ENCODE data around the gene AP1M2.
"Not testable (repeated sequence)": the region's sequence is repeated elsewhere in the genome, so short reads cannot be mapped to it uniquely, and the experiment has no call there.

AP1M2 gene

GRCh38 chr19:10565028-10565566, 22.0 kb downstream of the AP1M2 start:
- peak; percentile 43 for DNase-seq (ENCODE audit: low read depth)

DNA sequence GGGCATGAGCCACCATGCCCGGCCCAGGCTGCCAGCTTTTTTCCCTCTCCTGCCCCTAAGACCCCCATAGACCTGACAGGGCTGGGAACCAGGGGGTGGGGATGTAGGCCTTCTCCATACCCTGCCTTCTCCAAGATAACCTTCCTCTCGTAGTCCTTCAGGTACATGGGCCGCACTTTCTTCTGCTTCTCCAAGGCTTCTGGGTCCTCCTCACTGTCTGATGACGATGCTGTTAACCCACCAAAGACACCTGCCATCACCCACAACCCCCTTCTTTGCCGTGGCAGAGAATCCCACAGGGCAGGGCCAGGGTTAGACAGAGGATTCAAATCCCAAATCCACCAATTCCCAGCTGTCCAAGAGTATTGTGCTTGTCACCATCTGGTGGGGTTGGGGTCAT, 24.5 kb downstream of the AP1M2 start:
- DNase-seq (ENCODE audit: low read depth) = no peak

DNA sequence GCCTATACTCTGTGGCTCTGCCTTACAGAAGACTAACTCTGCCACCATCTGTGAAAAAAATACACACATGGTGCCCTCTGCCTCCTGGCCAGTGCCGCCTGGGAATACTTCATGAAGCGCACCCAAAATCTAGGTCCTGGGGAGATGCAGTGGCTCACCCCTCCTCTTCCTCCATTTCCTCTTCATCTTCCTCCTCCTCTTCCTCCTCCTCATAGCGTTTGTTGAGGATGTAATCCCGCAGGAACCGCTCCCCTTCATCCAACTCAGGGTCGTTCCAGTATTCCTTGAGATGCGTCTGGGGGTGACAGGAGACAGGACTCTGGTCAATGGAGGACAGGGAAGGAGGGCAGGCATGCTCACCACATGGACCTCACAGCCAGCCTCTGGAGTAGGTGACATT, 27.0 kb downstream of the AP1M2 start:
- DNase-seq (ENCODE audit: low read depth) = no peak

DNA sequence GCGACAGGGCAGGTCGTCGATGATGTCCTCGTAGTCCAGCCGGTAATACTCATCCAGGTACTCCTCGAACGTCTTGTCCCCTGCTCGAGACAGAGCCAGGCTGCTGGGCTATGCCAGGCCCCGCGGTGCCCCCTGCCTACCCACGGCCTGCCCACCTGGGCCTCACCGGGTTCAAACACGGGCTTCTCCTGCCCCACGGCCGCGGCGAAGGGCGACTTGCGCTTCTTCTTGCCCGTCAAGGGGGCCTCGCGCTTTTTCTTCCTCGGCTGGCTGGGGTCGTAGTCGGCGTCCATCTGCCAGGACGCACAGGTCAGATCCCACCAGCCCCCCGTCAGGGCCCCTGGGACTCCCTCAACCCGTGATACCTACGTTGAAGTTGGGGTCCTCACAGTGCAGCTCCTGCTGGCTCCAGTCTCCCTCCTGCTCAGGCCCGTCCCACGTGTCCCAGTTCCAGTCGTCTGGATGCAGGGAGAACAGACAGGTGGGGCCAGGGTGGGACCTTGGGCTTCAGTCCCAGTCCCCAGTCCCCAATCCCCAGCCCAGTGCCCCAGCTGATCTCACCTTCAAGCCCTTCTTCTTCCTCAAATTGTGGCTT, 29.4 kb downstream of the AP1M2 start:
- DNase-seq (ENCODE audit: low read depth) = no peak

DNA sequence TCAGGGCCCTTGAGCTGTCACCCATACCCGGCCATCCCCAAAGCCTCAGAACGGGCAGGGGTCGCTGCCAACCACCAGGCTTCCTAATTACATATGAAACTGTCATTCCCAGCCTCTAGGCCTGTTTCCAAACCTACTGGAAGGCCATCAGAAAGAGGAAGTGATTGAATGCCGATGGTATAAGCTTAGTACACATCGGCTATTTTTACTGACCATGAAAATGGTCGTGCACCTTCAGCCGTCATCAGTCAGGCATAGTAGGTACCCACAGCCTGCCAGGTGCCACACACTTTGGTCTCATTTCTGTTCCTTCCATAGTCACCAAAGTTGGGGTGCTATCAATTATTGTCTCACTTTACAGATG, 31.5 kb downstream of the AP1M2 start:
- no peak for DNase-seq (ENCODE audit: low read depth)

- DNase-seq (ENCODE audit: low read depth) = no peak
Measured at GRCh38 chr19:10554760-10555609, 32.1 kb downstream of the AP1M2 start.

DNA sequence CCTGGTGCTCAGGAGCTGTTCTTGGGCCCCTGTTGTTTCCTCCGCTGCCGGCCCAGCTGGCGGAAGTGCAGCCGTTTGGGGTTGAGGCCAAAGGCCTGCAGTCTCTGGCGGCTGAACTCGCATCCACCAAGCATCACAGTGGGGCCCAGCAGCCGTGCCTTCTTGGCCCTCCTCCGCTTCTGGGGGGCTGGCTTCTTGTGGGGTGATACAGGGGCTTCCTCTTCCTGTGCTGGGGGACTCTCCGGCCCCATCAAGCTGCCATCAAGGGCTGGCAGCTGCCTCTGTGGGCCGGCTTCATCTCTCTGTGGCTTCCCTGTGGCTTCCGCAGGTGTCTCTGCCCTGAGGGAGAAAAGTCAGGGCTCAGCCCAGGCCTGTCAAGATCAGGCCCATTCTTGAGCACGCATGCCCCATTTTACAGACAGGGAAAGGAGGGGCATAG, 33.1 kb downstream of the AP1M2 start:
- DNase-seq (ENCODE audit: low read depth) = peak; percentile 42

GRCh38 chr19:10553087-10553667, 33.9 kb downstream of the AP1M2 start:
- no peak for DNase-seq (ENCODE audit: low read depth)

GRCh38 chr19:10552510-10553053, 34.5 kb downstream of the AP1M2 start:
- DNase-seq (ENCODE audit: low read depth) = no peak

DNA sequence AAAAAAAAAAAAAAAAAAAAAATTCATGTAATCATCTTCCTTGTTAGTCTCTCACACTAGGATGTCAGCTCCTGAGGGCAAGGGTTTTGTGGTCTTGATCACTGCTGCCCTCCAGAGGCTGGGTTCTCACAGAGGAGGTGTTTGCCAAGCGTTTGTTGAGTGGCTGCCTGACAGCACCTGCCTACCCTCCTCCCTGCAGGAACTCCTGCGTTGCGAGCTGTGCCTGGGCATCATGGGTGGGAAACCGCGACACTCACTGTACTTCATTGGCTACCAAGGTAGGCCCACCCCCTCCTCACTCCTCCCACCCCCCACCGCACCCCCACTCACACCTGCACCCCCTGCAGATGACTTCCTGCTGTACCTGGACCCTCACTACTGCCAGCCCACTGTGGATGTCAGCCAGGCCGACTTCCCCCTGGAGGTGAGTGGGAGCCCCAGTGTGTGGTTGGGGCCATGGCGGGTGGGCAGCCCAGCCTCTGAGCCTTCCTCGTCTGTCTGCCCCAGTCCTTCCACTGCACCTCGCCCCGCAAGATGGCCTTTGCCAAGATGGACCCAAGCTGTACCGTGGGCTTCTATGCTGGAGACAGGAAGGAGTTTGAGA, 35.3 kb downstream of the AP1M2 start:
- no peak for DNase-seq (ENCODE audit: low read depth)

GRCh38 chr19:10551006-10551405, 36.1 kb downstream of the AP1M2 start:
- not testable (repeated sequence) for DNase-seq (ENCODE audit: low read depth)

DNA sequence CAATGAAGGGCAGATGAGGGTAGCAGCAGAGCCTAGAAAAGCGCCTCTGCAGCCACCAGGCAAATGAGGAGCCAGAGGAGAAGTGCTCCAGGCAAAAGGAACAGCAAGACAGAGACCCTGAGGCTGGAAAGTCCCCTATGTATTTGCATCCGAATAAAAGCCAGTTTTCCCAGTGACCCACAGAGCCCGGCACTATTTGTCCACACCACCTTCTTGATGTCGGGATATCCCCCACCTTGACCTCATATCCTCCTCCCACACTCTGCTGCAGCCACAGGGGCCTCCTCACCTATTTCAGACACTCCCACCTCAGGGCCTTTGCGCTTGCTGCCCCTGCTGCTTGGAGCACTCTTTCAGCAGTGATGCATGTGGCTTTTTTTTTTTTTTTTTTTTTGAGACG, 36.8 kb downstream of the AP1M2 start:
- no peak for DNase-seq (ENCODE audit: low read depth)

DNA sequence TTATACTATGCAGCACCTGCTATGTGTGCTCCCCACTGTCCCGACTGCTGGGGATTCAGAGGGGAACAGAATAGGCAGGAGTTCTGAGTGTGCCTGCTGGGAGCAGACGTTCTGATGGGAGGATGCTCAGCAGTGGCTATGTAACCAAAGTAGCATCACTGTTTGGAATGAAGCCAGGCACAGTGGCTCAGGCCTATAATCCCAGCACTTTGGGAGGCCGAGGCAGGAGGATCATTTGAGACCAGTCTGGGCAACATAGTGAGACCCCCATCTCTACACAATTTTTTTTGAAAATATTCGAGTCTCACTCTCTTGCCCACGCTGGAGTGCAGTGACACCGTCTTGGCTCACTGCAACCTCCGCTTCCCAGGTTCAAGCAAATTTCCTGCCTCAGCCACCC, 37.4 kb downstream of the AP1M2 start:
- DNase-seq (ENCODE audit: low read depth) = no peak

GRCh38 chr19:10548746-10549276, 38.3 kb downstream of the AP1M2 start:
- no peak for DNase-seq (ENCODE audit: low read depth)

DNA sequence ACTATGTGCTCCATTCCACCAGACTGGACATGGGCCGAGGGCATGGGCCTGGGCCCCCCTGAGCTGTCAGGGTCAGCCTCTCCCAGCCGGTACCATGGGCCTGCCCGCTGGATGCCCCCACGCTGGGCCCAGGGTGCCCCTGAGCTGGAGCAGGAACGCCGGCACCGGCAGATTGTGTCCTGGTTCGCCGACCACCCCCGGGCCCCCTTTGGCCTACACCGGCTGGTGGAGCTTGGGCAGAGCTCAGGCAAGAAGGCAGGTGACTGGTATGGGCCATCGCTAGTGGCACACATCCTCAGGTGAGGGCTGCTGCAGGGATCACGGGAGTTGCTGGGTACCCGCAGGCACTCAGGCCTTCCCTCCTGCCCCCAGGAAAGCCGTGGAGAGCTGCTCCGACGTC, 40.3 kb downstream of the AP1M2 start:
- no peak for DNase-seq (ENCODE audit: low read depth)

DNA sequence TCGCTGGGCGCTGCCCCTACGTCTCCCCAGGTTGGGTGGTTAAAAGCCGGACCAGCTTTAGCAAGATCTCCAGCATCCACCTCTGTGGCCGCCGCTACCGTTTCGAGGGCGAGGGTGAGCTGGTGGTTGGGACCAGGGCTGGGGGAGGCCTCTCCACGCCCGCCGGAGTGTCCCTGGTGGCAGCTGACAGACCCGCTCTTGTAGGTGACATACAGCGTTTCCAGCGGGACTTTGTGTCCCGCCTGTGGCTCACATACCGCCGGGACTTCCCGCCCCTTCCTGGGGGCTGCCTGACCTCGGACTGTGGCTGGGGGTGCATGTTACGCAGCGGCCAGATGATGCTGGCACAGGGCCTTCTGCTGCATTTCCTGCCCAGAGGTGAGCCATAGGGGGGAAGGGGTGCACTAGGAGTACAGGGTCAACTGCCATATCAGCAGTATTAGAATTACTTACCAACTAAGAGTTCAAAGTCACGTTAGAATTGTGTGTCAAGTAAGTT, 42.3 kb downstream of the AP1M2 start:
- no peak for DNase-seq (ENCODE audit: low read depth)

DNA sequence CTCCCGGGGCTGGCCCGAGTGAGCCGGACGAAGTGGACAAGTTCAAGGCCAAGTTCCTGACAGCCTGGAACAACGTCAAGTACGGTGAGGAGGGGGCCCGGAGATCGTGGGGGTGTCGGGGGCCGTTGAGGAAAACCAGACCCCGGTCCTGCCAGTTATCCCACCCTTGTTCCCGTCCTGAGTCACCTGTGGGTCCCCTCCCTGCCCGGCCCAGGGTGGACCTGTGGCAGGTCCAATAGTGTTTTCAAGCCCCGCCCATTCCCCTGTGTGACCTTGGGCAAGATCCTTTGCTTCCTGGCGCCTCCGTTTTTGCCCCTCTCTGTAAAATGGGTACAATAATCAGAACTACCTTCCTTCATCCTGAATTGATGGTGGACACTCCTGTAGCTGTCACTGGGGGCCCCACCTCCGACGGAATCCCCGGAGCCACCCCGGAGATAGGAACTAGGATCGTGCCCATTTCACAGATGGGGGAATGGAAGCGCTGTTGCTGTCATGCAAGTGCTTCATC, 42.8 kb downstream of the AP1M2 start:
- no peak for DNase-seq (ENCODE audit: low read depth)

GRCh38 chr19:10543420-10544241, 43.5 kb downstream of the AP1M2 start, which contains the start of gene ATG4D:
Gene ATG4D (plus strand): TSS chr19:10543904. CDS start chr19:10544091, 187 bp downstream.
- DNase-seq (ENCODE audit: low read depth) = peak; percentile 66

DNA sequence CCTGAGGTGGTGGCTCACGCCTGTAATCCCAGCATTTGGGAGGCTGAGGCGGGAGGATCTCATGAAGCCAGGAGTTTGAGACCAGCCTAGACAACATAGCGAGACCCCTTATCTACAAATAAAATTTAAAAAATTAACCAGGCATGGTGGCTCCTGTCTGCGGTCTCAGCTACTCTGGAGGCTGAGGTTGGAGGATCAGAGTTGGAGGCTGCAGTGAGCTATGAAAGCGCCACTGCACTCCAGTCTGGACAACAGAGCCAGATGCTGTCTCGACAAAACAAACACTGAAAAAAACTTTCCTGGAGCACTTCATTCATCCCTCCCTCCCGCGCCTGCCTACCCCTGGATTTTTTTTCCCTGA, 44.1 kb downstream of the AP1M2 start:
- no peak for DNase-seq (ENCODE audit: low read depth)

- DNase-seq (ENCODE audit: low read depth) = not testable (repeated sequence)
Measured at GRCh38 chr19:10539016-10539415, 48.1 kb downstream of the AP1M2 start.
